ENCODE measurements around the gene PREX1.

The PREX1 gene

GRCh38 chr20:48795732-48796131, 32.1 kb downstream of the PREX1 start:
- peaks cover 1% of the 10 kb centered on the region; the same call in 1 of the 2 replicates for H3K36me3 ChIP-seq (ENCODE audit: control insufficient read depth, insufficient read depth, low read length)
- no peak for DNase-seq (ENCODE audit: extremely low read depth, insufficient read length)
- no peak overlapping the region for H3K4me3 ChIP-seq (replicated peaks; ENCODE audit: low read depth, low read length)
- no peaks in the 10 kb centered on the region for H3K27me3 ChIP-seq (replicated peaks; ENCODE audit: control insufficient read depth, insufficient read depth, low read length)
- no peak for TF ChIP-seq CTCF (IDR thresholded peaks at IDR 0.05; ENCODE audit: insufficient read depth, low read length, poor library complexity, severe bottlenecking)

- no peak for DNase-seq (ENCODE audit: extremely low read depth, insufficient read length)
- H3K36me3 ChIP-seq (ENCODE audit: control insufficient read depth, insufficient read depth, low read length) = peaks cover 1% of the 10 kb centered on the region; the same call in 1 of the 2 replicates
- H3K27me3 ChIP-seq (replicated peaks; ENCODE audit: control insufficient read depth, insufficient read depth, low read length) = no peaks in the 10 kb centered on the region
- no peak overlapping the region for H3K4me3 ChIP-seq (replicated peaks; ENCODE audit: low read depth, low read length)
- TF ChIP-seq CTCF (IDR thresholded peaks at IDR 0.05; ENCODE audit: insufficient read depth, low read length, poor library complexity, severe bottlenecking) = no peak
These were observed 32.9 kb downstream of the PREX1 start for GRCh38 chr20:48794816-48795457.

GRCh38 chr20:48794360-48794759, 33.4 kb downstream of the PREX1 start:
- Histone ChIP-seq H3K4me3 (replicated peaks; ENCODE audit: low read depth, low read length) (no peak overlapping the region), H3K36me3 (ENCODE audit: control insufficient read depth, insufficient read depth, low read length) (peaks cover 1% of the 10 kb centered on the region; the same call in 1 of the 2 replicates), H3K27me3 (replicated peaks; ENCODE audit: control insufficient read depth, insufficient read depth, low read length) (no peaks in the 10 kb centered on the region)
- DNase-seq (ENCODE audit: extremely low read depth, insufficient read length) = no peak
- TF ChIP-seq CTCF (IDR thresholded peaks at IDR 0.05; ENCODE audit: insufficient read depth, low read length, poor library complexity, severe bottlenecking) = no peak

- no peak for DNase-seq (ENCODE audit: extremely low read depth, insufficient read length)
- Histone ChIP-seq H3K36me3 (ENCODE audit: control insufficient read depth, insufficient read depth, low read length) (peaks cover 1% of the 10 kb centered on the region; the same call in 1 of the 2 replicates), H3K4me3 (replicated peaks; ENCODE audit: low read depth, low read length) (no peak overlapping the region), H3K27me3 (replicated peaks; ENCODE audit: control insufficient read depth, insufficient read depth, low read length) (no peaks in the 10 kb centered on the region)
- no peak for TF ChIP-seq CTCF (IDR thresholded peaks at IDR 0.05; ENCODE audit: insufficient read depth, low read length, poor library complexity, severe bottlenecking)
These were observed 34.0 kb downstream of the PREX1 start for GRCh38 chr20:48793776-48794175.

- no peak overlapping the region for H3K4me3 ChIP-seq (replicated peaks; ENCODE audit: low read depth, low read length)
- TF ChIP-seq CTCF (IDR thresholded peaks at IDR 0.05; ENCODE audit: insufficient read depth, low read length, poor library complexity, severe bottlenecking) = no peak
- H3K36me3 ChIP-seq (ENCODE audit: control insufficient read depth, insufficient read depth, low read length) = peaks cover 1% of the 10 kb centered on the region; the same call in 1 of the 2 replicates
- DNase-seq (ENCODE audit: extremely low read depth, insufficient read length) = no peak
- no peaks in the 10 kb centered on the region for H3K27me3 ChIP-seq (replicated peaks; ENCODE audit: control insufficient read depth, insufficient read depth, low read length)
These were observed 36.1 kb downstream of the PREX1 start for GRCh38 chr20:48791666-48792071.
